HepG2 (cell line): ENCODE data around the gene TCEAL3. TPM values are rescaled to one million over a fixed set of nuclear protein-coding genes. Genes with fewer than 3 reads are reported as not detected.

Source experiments
- GATAD1 ChIP-seq: IDR thresholded peaks from 2 replicates; pipeline ENCODE4 v1.6.1; 2016; ENCODE audit warnings: missing genetic modification reagents, missing compliant biosample characterization
- HDAC1 ChIP-seq: sonication (generic); formaldehyde crosslinking; IDR thresholded peaks from 2 replicates; pipeline ENCODE4 v1.5.1; 2020; ENCODE audit warnings: mild to moderate bottlenecking, missing genetic modification reagents
- KLF6 ChIP-seq: IDR thresholded peaks from 2 replicates; pipeline ENCODE4 v1.8.0; 2016; ENCODE audit warnings: missing biosample characterization, missing genetic modification reagents
- MYC ChIP-seq: sonication (generic); formaldehyde crosslinking; IDR thresholded peaks from 2 replicates; pipeline ENCODE4 v1.9.0; 2021; ENCODE audit warnings: missing genetic modification reagents, borderline replicate concordance
- RXRB ChIP-seq: IDR thresholded peaks from 2 replicates; pipeline ENCODE4 v1.6.1; 2016; ENCODE audit warnings: borderline replicate concordance, missing genetic modification reagents, missing compliant biosample characterization
- SNAPC2 ChIP-seq: sonication (generic); formaldehyde crosslinking; IDR thresholded peaks from 2 replicates; pipeline ENCODE4 v1.8.1; 2022; ENCODE audit warnings: mild to moderate bottlenecking, missing genetic modification reagents
- SRSF1 ChIP-seq: fragments of 200-400 bp; formaldehyde crosslinking; optimal IDR thresholded peaks from 2 replicates; pipeline ENCODE3; 2017; ENCODE audit warnings: mild to moderate bottlenecking, low read depth, low read length, moderate library complexity
- ZC3H13 ChIP-seq: sonication (generic); formaldehyde crosslinking; IDR thresholded peaks from 2 replicates; pipeline ENCODE4 v1.8.1; 2023; ENCODE audit warnings: mild to moderate bottlenecking, missing genetic modification reagents, moderate library complexity
- ZNF547 ChIP-seq: sonication (generic); formaldehyde crosslinking; IDR thresholded peaks from 2 replicates; pipeline ENCODE4 v1.5.1; 2020; ENCODE audit warnings: mild to moderate bottlenecking, missing genetic modification reagents
- ZNF672 ChIP-seq: sonication (generic); formaldehyde crosslinking; IDR thresholded peaks from 2 replicates; pipeline ENCODE4 v1.8.1; 2022; ENCODE audit warnings: missing genetic modification reagents
- ZNF883 ChIP-seq: sonication (generic); formaldehyde crosslinking; IDR thresholded peaks from 2 replicates; pipeline ENCODE4 v1.5.1; 2020; ENCODE audit warnings: mild to moderate bottlenecking, missing genetic modification reagents; ENCODE audit errors: not compliant biosample characterization
- polyA plus RNA-seq, 8 experiments: library from polyadenylated mRNA; depleted of rRNA in 3 of 8; stranded (reverse) in 7 of 8; unstranded in 1 of 8; fragments of >200 nt; fragmentation: Illumina TruSeq in 4 of 8; extraction: Trizol in 4 of 8; gene quantifications; 2 replicates each; pipeline versions ENCODE4 v1.2.1 to v1.2.3, GENCODE V29; 2011 to 2016; ENCODE audit warnings: low read depth in 4 of 8, missing spikeins in 1 of 8, mixed read lengths in 1 of 8; ENCODE audit not compliant: insufficient read depth in 1 of 8
- total RNA-seq, 5 experiments: library from RNA; depleted of rRNA; stranded (reverse); fragments of >200 nt; fragmentation: Illumina TruSeq; extraction: Trizol; gene quantifications; 2 replicates each; pipeline ENCODE4 v1.2.3, GENCODE V29; 2016; ENCODE audit warnings: low read depth in 1 of 5
- TF ChIP-seq, protein P1 (sequence below): sonication (generic); formaldehyde crosslinking; IDR thresholded peaks from 2 replicates; pipeline ENCODE4 v1.4.0; 2020; ENCODE audit warnings: missing genetic modification reagents
- TF ChIP-seq, protein P2 (sequence below): sonication (generic); formaldehyde crosslinking; IDR thresholded peaks from 2 replicates; pipeline ENCODE4 v1.4.0; 2020; ENCODE audit warnings: mild to moderate bottlenecking, low read depth, missing genetic modification reagents
- TF ChIP-seq, protein P3 (sequence below): sonication (generic); formaldehyde crosslinking; IDR thresholded peaks from 2 replicates; pipeline ENCODE4 v1.9.0; 2022; ENCODE audit warnings: missing genetic modification reagents, mild to moderate bottlenecking, borderline replicate concordance
- TF ChIP-seq, protein P4 (sequence below), 2 experiments: IDR thresholded peaks; 2 replicates each; pipeline ENCODE4 v1.6.1; 2011 to 2012; ENCODE audit warnings: low read length in 2 of 2, borderline replicate concordance in 1 of 2, low read depth in 1 of 2, mild to moderate bottlenecking in 1 of 2, moderate library complexity in 1 of 2

Gene TCEAL3
- total and polyA plus RNA-seq, 2 of the 13 experiments (the other 11 are each of a cell fraction or from before 2014, with no cell fraction given), result 0.09 to 0.12 TPM

DNA sequence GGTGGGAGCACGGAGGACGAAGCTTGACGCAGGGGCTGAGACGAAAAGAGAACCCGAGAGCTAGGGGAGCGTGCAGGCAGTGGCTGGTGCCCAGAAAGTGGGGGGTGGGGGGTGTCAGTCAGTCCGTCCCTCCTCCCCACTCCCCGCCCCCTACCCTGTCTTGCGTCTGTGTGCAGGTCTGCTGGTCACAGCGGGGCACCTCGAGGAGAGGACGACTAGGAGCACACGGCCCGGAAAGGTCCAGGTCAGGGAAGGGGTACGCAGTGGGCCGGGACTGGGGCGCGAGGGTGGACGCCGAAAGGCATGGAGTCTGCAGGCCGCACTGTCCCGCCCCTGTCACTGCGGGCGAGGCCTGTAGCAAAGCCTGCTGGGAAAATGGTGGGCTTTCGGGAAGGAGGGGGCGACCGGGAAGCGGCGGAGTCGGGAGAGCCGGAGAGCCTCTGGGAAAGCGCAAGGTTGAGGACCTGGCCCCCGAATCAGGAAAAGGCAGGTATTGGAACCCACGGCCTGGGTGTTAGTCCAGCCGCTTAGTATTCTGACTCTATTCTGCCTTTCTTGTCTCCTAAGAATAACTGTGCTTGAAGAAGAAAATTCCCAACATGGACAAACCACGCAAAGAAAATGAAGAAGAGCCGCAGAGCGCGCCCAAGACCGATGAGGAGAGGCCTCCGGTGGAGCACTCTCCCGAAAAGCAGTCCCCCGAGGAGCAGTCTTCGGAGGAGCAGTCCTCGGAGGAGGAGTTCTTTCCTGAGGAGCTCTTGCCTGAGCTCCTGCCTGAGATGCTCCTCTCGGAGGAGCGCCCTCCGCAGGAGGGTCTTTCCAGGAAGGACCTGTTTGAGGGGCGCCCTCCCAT, 21.8 kb downstream of the TCEAL3 start (continued):
- TF ChIP-seq, protein P1, sequence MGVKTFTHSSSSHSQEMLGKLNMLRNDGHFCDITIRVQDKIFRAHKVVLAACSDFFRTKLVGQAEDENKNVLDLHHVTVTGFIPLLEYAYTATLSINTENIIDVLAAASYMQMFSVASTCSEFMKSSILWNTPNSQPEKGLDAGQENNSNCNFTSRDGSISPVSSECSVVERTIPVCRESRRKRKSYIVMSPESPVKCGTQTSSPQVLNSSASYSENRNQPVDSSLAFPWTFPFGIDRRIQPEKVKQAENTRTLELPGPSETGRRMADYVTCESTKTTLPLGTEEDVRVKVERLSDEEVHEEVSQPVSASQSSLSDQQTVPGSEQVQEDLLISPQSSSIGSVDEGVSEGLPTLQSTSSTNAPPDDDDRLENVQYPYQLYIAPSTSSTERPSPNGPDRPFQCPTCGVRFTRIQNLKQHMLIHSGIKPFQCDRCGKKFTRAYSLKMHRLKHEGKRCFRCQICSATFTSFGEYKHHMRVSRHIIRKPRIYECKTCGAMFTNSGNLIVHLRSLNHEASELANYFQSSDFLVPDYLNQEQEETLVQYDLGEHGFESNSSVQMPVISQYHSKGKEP (CRISPR knock-in tag), result no peak
- TF ChIP-seq SRSF1 (no peak), GATAD1 (CRISPR knock-in tag) (0 out of 2 replicates have a peak, but pooled peaks have one; percentile 19), ZNF672 (CRISPR knock-in tag) (no peak), KLF6 (CRISPR knock-in tag) (no peak), MYC (CRISPR knock-in tag) (peak; percentile 38; the same call in 1 of the 2 replicates), ZNF547 (CRISPR knock-in tag) (no peak), ZNF883 (CRISPR knock-in tag) (peak; percentile 55), SNAPC2 (CRISPR knock-in tag) (no peak; the same call in 1 of the 2 replicates), RXRB (CRISPR knock-in tag) (0 out of 2 replicates have a peak, but pooled peaks have one; percentile 5), ZC3H13 (CRISPR knock-in tag) (0 out of 2 replicates have a peak, but pooled peaks have one; percentile 26), HDAC1 (CRISPR knock-in tag) (peak; percentile 42; the same call in 1 of the 2 replicates)
- TF ChIP-seq, protein P2, sequence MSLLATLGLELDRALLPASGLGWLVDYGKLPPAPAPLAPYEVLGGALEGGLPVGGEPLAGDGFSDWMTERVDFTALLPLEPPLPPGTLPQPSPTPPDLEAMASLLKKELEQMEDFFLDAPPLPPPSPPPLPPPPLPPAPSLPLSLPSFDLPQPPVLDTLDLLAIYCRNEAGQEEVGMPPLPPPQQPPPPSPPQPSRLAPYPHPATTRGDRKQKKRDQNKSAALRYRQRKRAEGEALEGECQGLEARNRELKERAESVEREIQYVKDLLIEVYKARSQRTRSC (CRISPR knock-in tag), result no peak
- TF ChIP-seq, protein P3, sequence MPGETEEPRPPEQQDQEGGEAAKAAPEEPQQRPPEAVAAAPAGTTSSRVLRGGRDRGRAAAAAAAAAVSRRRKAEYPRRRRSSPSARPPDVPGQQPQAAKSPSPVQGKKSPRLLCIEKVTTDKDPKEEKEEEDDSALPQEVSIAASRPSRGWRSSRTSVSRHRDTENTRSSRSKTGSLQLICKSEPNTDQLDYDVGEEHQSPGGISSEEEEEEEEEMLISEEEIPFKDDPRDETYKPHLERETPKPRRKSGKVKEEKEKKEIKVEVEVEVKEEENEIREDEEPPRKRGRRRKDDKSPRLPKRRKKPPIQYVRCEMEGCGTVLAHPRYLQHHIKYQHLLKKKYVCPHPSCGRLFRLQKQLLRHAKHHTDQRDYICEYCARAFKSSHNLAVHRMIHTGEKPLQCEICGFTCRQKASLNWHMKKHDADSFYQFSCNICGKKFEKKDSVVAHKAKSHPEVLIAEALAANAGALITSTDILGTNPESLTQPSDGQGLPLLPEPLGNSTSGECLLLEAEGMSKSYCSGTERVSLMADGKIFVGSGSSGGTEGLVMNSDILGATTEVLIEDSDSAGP (CRISPR knock-in tag), result peak; percentile 54
- TF ChIP-seq, protein P4, sequence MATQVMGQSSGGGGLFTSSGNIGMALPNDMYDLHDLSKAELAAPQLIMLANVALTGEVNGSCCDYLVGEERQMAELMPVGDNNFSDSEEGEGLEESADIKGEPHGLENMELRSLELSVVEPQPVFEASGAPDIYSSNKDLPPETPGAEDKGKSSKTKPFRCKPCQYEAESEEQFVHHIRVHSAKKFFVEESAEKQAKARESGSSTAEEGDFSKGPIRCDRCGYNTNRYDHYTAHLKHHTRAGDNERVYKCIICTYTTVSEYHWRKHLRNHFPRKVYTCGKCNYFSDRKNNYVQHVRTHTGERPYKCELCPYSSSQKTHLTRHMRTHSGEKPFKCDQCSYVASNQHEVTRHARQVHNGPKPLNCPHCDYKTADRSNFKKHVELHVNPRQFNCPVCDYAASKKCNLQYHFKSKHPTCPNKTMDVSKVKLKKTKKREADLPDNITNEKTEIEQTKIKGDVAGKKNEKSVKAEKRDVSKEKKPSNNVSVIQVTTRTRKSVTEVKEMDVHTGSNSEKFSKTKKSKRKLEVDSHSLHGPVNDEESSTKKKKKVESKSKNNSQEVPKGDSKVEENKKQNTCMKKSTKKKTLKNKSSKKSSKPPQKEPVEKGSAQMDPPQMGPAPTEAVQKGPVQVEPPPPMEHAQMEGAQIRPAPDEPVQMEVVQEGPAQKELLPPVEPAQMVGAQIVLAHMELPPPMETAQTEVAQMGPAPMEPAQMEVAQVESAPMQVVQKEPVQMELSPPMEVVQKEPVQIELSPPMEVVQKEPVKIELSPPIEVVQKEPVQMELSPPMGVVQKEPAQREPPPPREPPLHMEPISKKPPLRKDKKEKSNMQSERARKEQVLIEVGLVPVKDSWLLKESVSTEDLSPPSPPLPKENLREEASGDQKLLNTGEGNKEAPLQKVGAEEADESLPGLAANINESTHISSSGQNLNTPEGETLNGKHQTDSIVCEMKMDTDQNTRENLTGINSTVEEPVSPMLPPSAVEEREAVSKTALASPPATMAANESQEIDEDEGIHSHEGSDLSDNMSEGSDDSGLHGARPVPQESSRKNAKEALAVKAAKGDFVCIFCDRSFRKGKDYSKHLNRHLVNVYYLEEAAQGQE (IDR thresholded peaks at IDR 0.05; ENCODE audit: borderline replicate concordance in 1 of 2, low read depth in 1 of 2, low read length in 2 of 2), result no peak; a peak in 1 of 4 replicates
